Retinal pigment epithelial cell (primary cell): ENCODE results near the gene TCF20.

ENCODE experiments used
- DNase-seq: peaks from one replicate; pipeline ENCODE4 v3.0.0-alpha.2; 2010; ENCODE audit warnings: low read depth
- H3K4me3 ChIP-seq: 2 replicates; pipeline ENCODE4 v1.5.1; 2011; ENCODE audit warnings: mild to moderate bottlenecking, low read length, control low read depth, moderate library complexity
- CTCF ChIP-seq: conservative IDR thresholded peaks from 2 replicates; pipeline ENCODE4 v1.5.1; 2011; ENCODE audit warnings: low read depth, low read length, control low read depth, inconsistent platforms

Gene TCF20

GRCh38 chr22:42277988-42278776 is 7.7 kb upstream of the TCF20 start:
- no peak overlapping the region for H3K4me3 ChIP-seq
- DNase-seq, result no peak
- peak; percentile 51 for TF ChIP-seq CTCF

GRCh38 chr22:42277232-42277753 is 6.8 kb upstream of the TCF20 start:
- DNase-seq, result no peak
- no peak overlapping the region for H3K4me3 ChIP-seq
- no peak for TF ChIP-seq CTCF

- H3K4me3 ChIP-seq, result no peak overlapping the region
- TF ChIP-seq CTCF, result no peak
- DNase-seq, result no peak
These were observed 5.5 kb upstream of the TCF20 start for GRCh38 chr22:42275970-42276369.

GRCh38 chr22:42275176-42275575 is 4.7 kb upstream of the TCF20 start:
- no peak overlapping the region for H3K4me3 ChIP-seq
- no peak for DNase-seq
- no peak for TF ChIP-seq CTCF

- no peak overlapping the region for H3K4me3 ChIP-seq
- no peak for TF ChIP-seq CTCF
- no peak for DNase-seq
These were observed 3.5 kb upstream of the TCF20 start for GRCh38 chr22:42273855-42274451.

GRCh38 chr22:42272431-42272999 is 2.1 kb upstream of the TCF20 start:
- no peak overlapping the region for H3K4me3 ChIP-seq
- no peak for DNase-seq
- no peak for TF ChIP-seq CTCF
